Endothelial cell of umbilical vein (primary cell): ENCODE measurements around the gene LMNA. TPM values are rescaled to one million over a fixed set of nuclear protein-coding genes. Genes with fewer than 3 reads are reported as not detected.
"Not testable (repeated sequence)": the region's sequence is repeated elsewhere in the genome, so short reads cannot be mapped to it uniquely, and the experiment has no call there.

Experiments
- BruUV-seq: library from RNA; stranded (reverse); fragments of 400-500 nt; replicated peaks from 2 replicates; lab custom pipeline; 2021; lab: Mats Ljungman, UMichigan
- CTCF ChIA-PET: fragments of 300-600, 350-600 bp; sonication (Branson Sonifier 250); formaldehyde crosslinking; loops from one replicate; lab custom pipeline; 2021; ENCODE audit warnings: antibody characterized with exemption, inconsistent platforms; lab: Charles Lee
- POLR2A ChIA-PET: fragments of 300-600, 350-600 bp; sonication (Branson Sonifier 250); formaldehyde crosslinking; loops from one replicate; lab custom pipeline; 2021; ENCODE audit warnings: antibody characterized with exemption, inconsistent platforms; lab: Charles Lee
- DNase-seq: peaks from one replicate; pipeline ENCODE4 v3.0.0-alpha.2; 2011; ENCODE audit warnings: low read depth, low spot score
- FAIRE-seq: peaks from 2 replicates; lab custom pipeline; 2011; peaks lifted over from hg19 to GRCh38; lab: Jason Lieb, UNC
- H2AFZ ChIP-seq: 2 replicates; pipeline ENCODE4 v1.6.0; 2012; ENCODE audit warnings: low read depth, low read length, control low read depth, inconsistent platforms
- H3K27ac ChIP-seq: 2 replicates; pipeline ENCODE4 v1.5.1; 2011; ENCODE audit warnings: low read depth, mild to moderate bottlenecking, control low read depth, low read length, moderate library complexity; ENCODE audit not compliant: insufficient read depth
- H3K27me3 ChIP-seq, 2 experiments: 2 replicates each; pipeline versions ENCODE4 v1.6.0 to v1.6.1; 2011; ENCODE audit warnings: low read length in 2 of 2, mixed read lengths in 1 of 2; ENCODE audit not compliant: control insufficient read depth in 2 of 2, insufficient read depth in 2 of 2
- H3K36me3 ChIP-seq, 2 experiments: 2 replicates in 1 of 2; 3 replicates in 1 of 2; pipeline ENCODE4 v1.5.1; 2011; ENCODE audit warnings: low read length in 2 of 2, mild to moderate bottlenecking in 1 of 2, moderate library complexity in 1 of 2; ENCODE audit not compliant: control insufficient read depth in 2 of 2, insufficient read depth in 2 of 2; ENCODE audit errors: extremely low read depth in 1 of 2
- H3K4me1 ChIP-seq: 3 replicates; pipeline ENCODE4 v1.5.1; 2011; ENCODE audit warnings: mild to moderate bottlenecking, low read length; ENCODE audit not compliant: control insufficient read depth, insufficient read depth; ENCODE audit errors: extremely low read depth
- H3K4me2 ChIP-seq: 2 replicates; pipeline ENCODE4 v1.6.1; 2011; ENCODE audit warnings: low read length, control low read depth, mixed read lengths; ENCODE audit not compliant: insufficient read depth
- H3K4me3 ChIP-seq, 3 experiments: fragments of 200-600 bp in 1 of 3; sonication (generic), shearing (Covaris generic) in 1 of 3; replicated peaks in 1 of 3; 2 replicates each; pipeline ENCODE4 v1.5.1; 2011 to 2016; ENCODE audit warnings: control low read depth in 3 of 3, low read length in 3 of 3, mild to moderate bottlenecking in 2 of 3, inconsistent platforms in 1 of 3, low read depth in 1 of 3, moderate library complexity in 1 of 3; ENCODE audit not compliant: insufficient read depth in 1 of 3
- H3K79me2 ChIP-seq: 2 replicates; pipeline ENCODE4 v1.6.0; 2012; ENCODE audit warnings: low read length, inconsistent platforms; ENCODE audit not compliant: control insufficient read depth, insufficient read depth
- H3K9ac ChIP-seq: replicated peaks from 2 replicates; pipeline ENCODE3; 2011; ENCODE audit warnings: low read length, control low read depth; ENCODE audit not compliant: insufficient read depth; ENCODE audit errors: extremely low read depth
- H3K9me1 ChIP-seq: replicated peaks from 3 replicates; pipeline ENCODE4 v1.6.0; 2011; ENCODE audit warnings: mild to moderate bottlenecking, low read length; ENCODE audit not compliant: control insufficient read depth, insufficient read depth; ENCODE audit errors: extremely low read depth
- H3K9me3 ChIP-seq: replicated peaks from 2 replicates; pipeline ENCODE4 v1.5.1; 2012; ENCODE audit warnings: low read length, inconsistent platforms; ENCODE audit not compliant: control insufficient read depth, insufficient read depth
- H4K20me1 ChIP-seq: replicated peaks from 2 replicates; pipeline ENCODE3; 2011; ENCODE audit warnings: mild to moderate bottlenecking, low read length; ENCODE audit not compliant: control insufficient read depth, insufficient read depth; ENCODE audit errors: extremely low read depth
- CTCF ChIP-seq, 2 donors: IDR thresholded peaks; 1 replicate in 1 of 2; 2 replicates in 1 of 2; pipeline ENCODE4 v1.5.1; 2011; ENCODE audit warnings: low read length in 2 of 2, mild to moderate bottlenecking in 2 of 2, moderate library complexity in 2 of 2, control low read depth in 1 of 2, inconsistent platforms in 1 of 2, low read depth in 1 of 2; ENCODE audit not compliant: insufficient read depth in 1 of 2; ENCODE audit errors: extremely low read depth in 1 of 2
- EZH2 ChIP-seq: IDR thresholded peaks from 2 replicates; pipeline ENCODE4 v1.6.1; 2012; ENCODE audit warnings: borderline replicate concordance, low read depth, mild to moderate bottlenecking, moderate library complexity, low read length, inconsistent platforms; ENCODE audit not compliant: severe bottlenecking
- FOS ChIP-seq: IDR thresholded peaks from 2 replicates; pipeline ENCODE4 v1.6.1; 2011; ENCODE audit warnings: mild to moderate bottlenecking, low read length, moderate library complexity, borderline replicate concordance; ENCODE audit not compliant: insufficient read depth
- GATA2 ChIP-seq: IDR thresholded peaks from 2 replicates; pipeline ENCODE4 v1.7.0; 2011; ENCODE audit warnings: low read depth, mild to moderate bottlenecking, moderate library complexity, mixed read lengths, low read length; ENCODE audit not compliant: insufficient read length, insufficient read depth
- POLR2A ChIP-seq: IDR thresholded peaks from 2 replicates; pipeline ENCODE4 v1.6.1; 2012; ENCODE audit warnings: low read depth, mild to moderate bottlenecking, control low read depth, low read length
- POLR2AphosphoS5 ChIP-seq: IDR thresholded peaks from 2 replicates; pipeline ENCODE4 v1.6.1; 2012; ENCODE audit warnings: low read depth, mild to moderate bottlenecking, control low read depth, low read length, moderate library complexity; ENCODE audit not compliant: insufficient read depth
- dilution Hi-C: fragments of 300-500 bp; cut with MboI; formaldehyde crosslinking; loops from one replicate; pipeline ENCODE4 v1.15.0; 2019; ENCODE audit warnings: low sequenced_read_pairs; ENCODE audit not compliant: extremely low pct_ligation_motif_present
- intact Hi-C: fragments of 100-400 bp; cut with micrococcal nuclease; formaldehyde crosslinking; loops from one replicate; pipeline ENCODE4 v1.10.0; 2022
- polyA plus RNA-seq, 4 experiments: library from polyadenylated mRNA; depleted of rRNA in 3 of 4; stranded (reverse) in 3 of 4; unstranded in 1 of 4; fragments of >200 nt; gene quantifications; 2 replicates each; pipeline versions ENCODE4 v1.2.1 to v1.2.3, GENCODE V29; 2011 to 2012; ENCODE audit warnings: missing spikeins in 1 of 4
- total RNA-seq: library from RNA; stranded (reverse); gene quantifications from 2 replicates; pipeline ENCODE4 v1.2.3, GENCODE V29; 2021

LMNA gene
- total and polyA plus RNA-seq, 2 donors (not counting 3 experiments of a cell fraction or from before 2014, with no cell fraction given): 371 to 742 TPM

GRCh38 chr1:156115514-156116374 lies 1.2 kb downstream of the LMNA start:
- no peaks in the 10 kb centered on the region for H3K9me3 ChIP-seq
- peak overlapping the region; percentile 40 to 97 (median 78) for H3K4me3 ChIP-seq
- no peak overlapping the region for H2AFZ ChIP-seq
- H3K27ac ChIP-seq: peak overlapping the region; percentile 50
- H3K4me1 ChIP-seq: peaks cover 38% of the 10 kb centered on the region
- H3K79me2 ChIP-seq: peaks cover 60% of the 10 kb centered on the region
- dilution Hi-C loops: no loop called here
- H3K9ac ChIP-seq: peak overlapping the region; percentile 88
- intact Hi-C loops: no loop called here
- POLR2A ChIA-PET: interaction anchor here (1.1 to 3.7 kb wide), 6 partner anchors 8 to 18 kb away, joined by 4 to 55 read pairs (median 12); no protein-coding TSS in a partner anchor
- no peaks in the 10 kb centered on the region for H3K9me1 ChIP-seq
- H3K36me3 ChIP-seq: peaks cover 0 to 4% of the 10 kb centered on the region in 2 experiments
- TF ChIP-seq POLR2AphosphoS5 (peak; percentile 42), FOS (no peak), POLR2A (peak; percentile 77), EZH2 (no peak), CTCF (IDR thresholded peaks at IDR 0.05; ENCODE audit: extremely low read depth in 1 of 2, insufficient read depth in 1 of 2, low read depth in 1 of 2, low read length in 2 of 2) (no peak), GATA2 (no peak)
- peak overlapping the region; percentile 78 for H3K4me2 ChIP-seq
- no peaks in the 10 kb centered on the region for H4K20me1 ChIP-seq
- DNase-seq: peak; percentile 61
- no peaks in the 10 kb centered on the region for H3K27me3 ChIP-seq
- peak; percentile 84 for FAIRE-seq
- CTCF ChIA-PET: interaction anchor here (1.2 to 13.3 kb wide), 7 partner anchors 8 to 118 kb away, joined by 3 to 283 read pairs (median 7); no protein-coding TSS in a partner anchor
- TSS peak; percentile 63 for BruUV-seq

- H3K9me3 ChIP-seq, H3K36me3 ChIP-seq, FAIRE-seq, H4K20me1 ChIP-seq, H3K27ac ChIP-seq, dilution Hi-C loops, H3K9me1 ChIP-seq, BruUV-seq, intact Hi-C loops, H2AFZ ChIP-seq, H3K27me3 ChIP-seq, DNase-seq: not testable (repeated sequence)
- H3K9ac ChIP-seq: peak overlapping the region; percentile 88
- H3K4me1 ChIP-seq: peaks cover 46% of the 10 kb centered on the region
- ChIA-PET POLR2A (interaction anchor here (2.2 kb wide), 1 partner anchor 10 kb away, joined by 7 read pairs; no protein-coding TSS in a partner anchor), CTCF (interaction anchor here (1.4 to 13.3 kb wide), 4 partner anchors 10 to 17 kb away, joined by 4 to 283 read pairs (median 58); no protein-coding TSS in a partner anchor)
- H3K4me2 ChIP-seq: peak overlapping the region; percentile 78
- peak overlapping the region; percentile 40 to 97 (median 78) for H3K4me3 ChIP-seq
- peaks cover 70% of the 10 kb centered on the region for H3K79me2 ChIP-seq
These were observed 2.2 kb downstream of the LMNA start for GRCh38 chr1:156116731-156117130.
